DOHH2 (cell line): ENCODE measurements around the gene ARHGEF16.

ENCODE experiments used
- CTCF ChIP-seq: fragments of 200-600 bp; sonication (generic); IDR thresholded peaks from one replicate; pipeline ENCODE4 v1.5.1; 2014; ENCODE audit warnings: antibody characterized with exemption, mild to moderate bottlenecking, low read depth, low read length; ENCODE audit not compliant: poor library complexity, severe bottlenecking
- EZH2phosphoT487 ChIP-seq: fragments of 200-600 bp; sonication (generic); IDR thresholded peaks from 2 replicates; pipeline ENCODE4 v1.6.1; 2017; ENCODE audit warnings: borderline replicate concordance, mild to moderate bottlenecking, antibody characterized with exemption, low read length, moderate library complexity, mixed read lengths

DNA sequence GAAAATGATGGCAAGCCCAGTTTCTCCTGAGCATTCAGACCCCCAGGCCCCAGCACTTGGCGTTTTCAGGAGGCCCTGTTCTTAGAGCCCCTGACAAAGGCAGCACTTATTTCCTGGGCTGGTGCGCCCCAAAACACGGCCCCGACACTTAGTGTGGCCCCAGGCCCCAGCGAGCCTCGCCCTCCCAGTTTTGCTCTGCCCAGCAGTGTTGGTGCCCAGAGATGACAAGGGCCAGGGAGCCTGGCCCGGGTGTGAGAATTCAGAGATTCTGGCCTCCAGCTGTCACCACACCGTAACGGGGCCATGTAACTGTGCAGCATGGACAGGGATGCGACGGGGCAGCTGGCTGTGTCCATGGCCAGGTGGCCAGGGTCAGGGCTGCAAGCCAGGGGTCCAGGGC, 18.0 kb upstream of the ARHGEF16 start:
- no peak for TF ChIP-seq EZH2phosphoT487
- no peak for TF ChIP-seq CTCF
